HG03469 (cell line): Measurements from ENCODE around the gene PHYH.
"Not testable (repeated sequence)": the region's sequence is repeated elsewhere in the genome, so short reads cannot be mapped to it uniquely, and the experiment has no call there.

Source experiments
- ATAC-seq: cut with Tn5 transposase; IDR thresholded peaks from one replicate; pipeline ENCODE4 v1.9.1; 2021; ENCODE audit warnings: mild to moderate bottlenecking, moderate library complexity, moderate number of reproducible peaks; ENCODE audit not compliant: unreplicated experiment

Gene PHYH

DNA sequence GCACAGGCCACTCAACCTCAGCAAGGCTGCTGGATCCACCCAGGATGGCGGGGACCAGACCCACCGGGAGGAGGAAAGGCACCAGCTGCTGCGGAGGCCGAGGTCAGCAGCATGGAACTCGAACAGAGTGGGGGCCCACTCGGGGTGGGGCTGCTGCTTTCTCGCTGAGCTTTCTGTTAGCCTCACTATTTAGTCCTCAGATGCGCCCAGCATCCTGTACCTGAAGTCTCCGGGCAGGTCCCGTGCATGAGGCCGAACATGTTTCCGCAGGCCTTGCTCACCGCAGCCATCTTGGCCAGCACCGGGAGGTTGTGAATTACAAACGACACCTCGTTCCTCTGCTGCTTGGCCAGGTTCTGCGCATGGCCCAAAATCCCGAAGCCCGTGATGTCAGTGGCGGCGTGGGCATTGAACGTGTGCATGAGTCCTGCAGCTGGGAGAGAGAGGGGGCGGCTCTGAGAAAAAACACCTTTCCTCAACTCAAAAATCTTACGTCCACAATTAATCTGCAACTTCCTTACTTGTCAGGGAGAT lies 22.8 kb upstream of the PHYH start:
- ATAC-seq = no peak

DNA sequence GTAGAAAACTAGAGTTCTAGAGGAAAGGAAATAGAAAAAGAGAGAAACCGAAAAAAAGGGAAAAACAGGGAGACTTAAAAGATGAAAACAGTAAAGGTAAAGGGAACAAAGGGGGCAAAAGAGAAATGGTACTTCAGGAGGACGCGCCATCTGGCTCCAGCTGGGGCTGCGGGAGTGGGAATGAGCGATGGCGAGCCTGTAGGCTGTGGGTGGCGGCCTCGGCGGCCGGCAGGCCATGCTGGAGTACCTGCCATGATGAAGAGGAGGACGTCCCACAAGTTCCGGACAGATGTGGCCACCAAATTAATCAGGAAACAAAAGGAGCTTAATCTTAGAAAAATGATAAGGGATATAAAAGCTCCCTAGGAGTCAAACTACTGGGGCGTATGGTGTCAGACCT lies 21.7 kb upstream of the PHYH start:
- no peak for ATAC-seq

DNA sequence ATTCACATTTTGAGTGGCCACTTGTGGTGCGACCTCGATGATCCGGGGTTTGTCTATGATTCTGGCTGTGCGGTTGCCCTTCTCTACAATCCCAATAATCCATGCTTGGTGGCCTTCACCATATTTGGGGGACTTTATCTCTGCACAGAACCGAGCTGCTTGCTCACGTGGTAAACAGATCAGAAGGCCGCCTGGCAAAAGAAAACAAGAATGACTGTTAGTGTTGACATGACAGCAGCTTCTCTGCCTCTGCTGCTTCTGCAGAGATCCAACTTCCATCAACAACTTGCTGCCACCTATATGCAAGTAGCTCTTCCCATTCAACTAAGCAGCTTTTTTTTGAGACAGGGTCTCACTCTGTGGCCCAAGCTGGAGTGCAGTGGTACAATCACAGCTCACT lies 19.3 kb upstream of the PHYH start:
- ATAC-seq = no peak

DNA sequence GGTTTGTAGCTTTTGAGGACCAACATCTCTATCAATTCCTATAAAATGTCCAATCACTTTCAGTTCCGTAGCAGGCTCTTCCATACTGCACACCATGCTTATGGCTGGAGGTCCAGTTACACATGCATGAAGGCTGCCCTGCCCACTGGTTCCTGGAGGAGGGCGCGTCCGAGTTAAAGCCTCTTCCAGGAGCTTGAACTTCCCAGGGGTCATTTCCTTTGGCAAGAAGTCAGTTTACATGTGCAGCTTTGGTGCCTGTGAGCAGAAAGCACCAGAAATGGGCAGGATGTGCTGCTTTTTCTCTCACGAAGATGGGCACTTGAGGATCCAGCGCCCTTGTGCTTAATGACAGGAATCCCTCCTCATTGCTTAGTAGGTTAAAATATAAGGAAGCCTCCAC lies 17.6 kb upstream of the PHYH start:
- ATAC-seq = no peak

DNA sequence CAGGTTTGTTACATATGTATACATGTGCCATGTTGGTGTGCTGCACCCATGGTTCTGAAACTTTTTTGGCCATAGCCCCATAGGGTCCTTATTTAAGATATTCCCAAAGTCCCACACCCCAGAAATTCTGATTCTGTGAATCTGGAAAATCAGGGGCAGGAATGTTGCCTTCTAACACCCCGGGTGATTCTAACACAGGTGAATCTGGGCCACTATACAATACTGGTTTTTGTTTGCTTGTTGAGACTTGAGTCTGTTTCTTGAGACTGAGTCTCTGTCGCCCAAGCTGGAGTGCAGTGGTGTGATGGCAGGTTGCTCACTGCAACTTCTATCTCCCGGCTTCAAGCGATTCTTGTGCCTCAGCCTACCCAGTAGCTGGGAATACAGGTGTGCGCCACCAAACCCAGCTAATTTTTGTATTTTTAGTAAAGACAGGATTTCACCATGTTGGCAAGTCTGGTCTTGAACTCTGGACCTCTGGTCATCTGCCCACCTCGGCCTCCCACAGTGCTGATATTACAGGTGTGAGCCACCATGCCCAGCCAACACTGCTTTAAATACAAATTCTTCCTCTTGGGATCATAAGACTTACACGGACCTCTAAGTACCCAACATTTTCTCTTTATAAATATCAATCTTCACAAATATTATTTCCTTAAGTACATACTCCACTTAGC lies 16.9 kb upstream of the PHYH start:
- no peak for ATAC-seq

DNA sequence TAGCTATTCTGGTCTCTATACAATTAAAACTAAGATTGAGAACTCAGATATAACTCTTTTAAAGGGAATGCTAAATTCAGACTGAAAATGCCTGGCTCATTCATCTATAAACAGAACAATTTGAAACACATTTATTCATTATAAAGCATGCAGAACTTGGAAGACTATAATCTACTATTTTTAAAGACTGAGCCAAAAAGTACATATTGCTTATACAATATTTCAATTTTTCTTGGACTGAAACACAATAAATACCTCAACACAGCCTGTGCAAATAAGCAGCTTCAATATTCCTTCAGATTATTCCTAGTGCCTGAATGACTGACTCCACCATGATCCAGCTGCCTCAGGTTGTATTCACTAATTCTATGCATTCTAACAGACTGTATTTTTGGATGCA lies 15.5 kb upstream of the PHYH start:
- ATAC-seq = no peak

DNA sequence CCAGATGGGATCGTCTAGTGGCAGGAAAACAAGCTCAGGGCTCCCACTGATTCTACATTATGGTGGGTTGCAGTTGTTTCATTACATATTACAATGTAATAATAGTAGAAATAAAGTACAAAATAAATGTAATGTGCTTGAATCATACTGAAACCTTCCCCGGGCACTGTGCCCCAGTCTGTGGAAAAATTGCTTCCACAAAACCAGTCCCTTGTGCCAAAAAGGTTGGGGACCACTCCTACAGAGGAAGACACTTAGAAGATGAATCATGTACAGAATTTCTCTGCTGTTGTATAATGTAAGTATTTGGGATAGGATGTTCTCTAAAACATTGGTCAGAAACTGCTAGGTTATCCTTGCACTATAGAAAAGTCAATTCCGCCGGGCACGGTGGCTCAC lies 11.3 kb upstream of the PHYH start:
- no peak for ATAC-seq

DNA sequence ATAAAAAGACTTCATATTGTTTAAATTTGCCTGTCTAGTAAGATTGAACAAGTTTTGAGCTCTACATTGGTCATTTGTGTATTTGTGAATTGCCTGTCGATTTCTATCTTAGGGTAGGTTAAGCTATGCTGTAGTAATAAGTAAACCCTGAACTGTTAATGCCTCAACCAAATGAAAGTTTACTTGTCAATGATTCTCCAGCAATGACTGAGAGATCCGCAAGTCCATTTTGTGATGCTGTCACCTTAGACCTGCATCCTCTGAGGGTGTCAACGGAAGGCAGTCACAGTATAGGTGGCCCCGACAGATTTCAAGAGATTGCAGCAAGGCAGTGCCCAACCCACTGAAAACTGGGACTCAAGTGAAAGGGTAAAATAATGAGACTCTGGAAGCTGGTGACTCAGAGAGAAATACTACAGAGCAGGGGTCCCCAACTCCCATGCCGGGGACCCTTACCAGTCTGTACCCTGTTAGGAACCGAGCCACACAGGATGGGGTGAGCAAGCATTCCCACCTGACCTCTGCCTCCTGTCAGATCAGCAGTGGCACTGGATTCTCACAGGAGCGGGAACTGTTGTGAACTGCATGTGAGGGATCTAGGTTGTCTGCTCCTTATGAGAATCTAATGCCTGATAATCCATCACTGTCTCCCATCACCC lies 10.8 kb upstream of the PHYH start:
- ATAC-seq = no peak

DNA sequence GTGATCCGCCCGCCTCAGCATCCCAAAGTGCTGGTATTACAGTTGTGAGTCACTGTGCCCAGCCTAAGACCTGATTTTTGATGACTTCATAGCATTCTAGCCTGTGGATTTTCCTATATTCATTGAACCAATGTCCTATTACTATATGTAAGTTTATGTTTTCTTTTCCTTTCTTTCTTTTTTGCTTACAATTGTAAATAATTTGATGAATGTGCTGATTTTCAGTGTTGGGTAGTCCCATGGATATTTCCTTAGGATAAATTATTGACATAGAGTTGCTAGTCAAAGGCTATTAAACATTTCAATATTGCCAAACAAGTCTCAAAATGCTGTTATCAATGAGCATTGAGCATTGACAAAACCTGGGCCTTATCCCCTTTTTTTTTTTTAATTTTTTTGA lies 9.9 kb upstream of the PHYH start:
- no peak for ATAC-seq

DNA sequence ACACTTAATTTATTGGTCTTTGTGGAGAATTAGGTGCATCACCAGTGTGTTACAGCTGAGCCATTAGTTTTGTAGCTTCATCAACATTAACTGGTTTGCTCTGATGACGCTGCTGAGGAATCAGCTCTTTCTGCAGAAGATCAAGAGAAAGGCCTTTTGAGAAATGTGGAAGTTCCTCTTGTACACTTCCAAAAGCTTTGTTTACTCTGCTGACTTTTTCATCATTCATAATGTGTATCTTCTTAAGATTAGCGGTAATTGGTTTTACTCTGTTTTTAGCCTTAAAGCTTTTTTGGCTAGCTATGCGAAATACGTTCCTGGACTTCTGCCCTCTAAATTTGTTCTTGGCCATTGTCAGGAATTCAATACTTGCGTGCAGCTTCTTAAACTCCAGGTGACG lies 8.2 kb upstream of the PHYH start:
- ATAC-seq = no peak

DNA sequence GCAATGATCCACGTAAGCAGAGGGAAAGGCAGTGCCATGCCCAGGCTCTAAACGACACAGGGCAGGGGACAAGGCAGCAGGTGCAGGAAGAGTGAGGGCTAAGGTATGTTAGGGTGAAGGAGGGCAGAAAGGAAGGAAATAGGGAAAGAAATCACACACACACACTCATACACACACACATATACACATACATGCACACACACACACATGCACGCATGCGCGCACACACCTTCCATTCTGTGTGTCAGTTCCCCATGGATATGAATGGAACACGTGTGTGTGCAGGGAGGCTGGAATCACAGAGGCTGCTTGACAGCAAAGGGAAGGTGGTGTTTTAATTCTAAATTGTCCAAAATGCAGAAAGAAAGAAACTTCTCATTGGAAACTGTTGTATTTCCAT lies 6.2 kb upstream of the PHYH start:
- ATAC-seq = no peak

DNA sequence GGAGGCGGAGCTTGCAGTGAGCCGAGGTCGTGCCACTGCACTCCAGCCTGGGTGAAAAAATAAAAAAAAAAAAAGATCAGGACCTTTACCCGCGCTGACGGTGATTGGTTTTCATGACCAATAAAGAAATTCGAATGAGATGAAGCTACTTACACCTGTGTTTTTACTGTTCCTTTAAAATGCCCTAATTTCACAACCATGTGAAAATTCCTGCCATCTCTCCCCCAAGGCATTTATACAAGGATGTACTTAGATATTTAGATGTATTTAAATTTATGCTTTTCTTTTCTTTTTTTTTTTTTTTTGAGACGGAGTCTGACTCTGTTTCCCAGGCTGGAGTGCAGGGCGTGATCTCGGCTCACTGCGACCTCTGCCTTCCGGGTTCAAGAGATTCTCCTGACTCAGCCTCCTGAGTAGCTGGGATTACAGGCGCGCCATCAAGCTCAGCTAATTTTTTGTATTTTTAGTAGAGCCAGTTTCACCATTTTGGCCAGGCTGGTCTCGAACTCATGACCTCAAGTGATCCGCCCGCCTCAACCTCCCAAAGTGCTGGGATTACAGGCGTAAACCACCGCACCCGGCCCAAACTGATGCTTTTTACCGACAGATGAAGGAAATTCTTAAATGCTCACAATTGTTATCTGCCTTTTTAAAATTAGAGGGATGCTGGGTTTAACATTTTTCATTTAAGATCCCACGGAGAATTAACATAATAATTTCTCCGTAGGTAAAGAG lies 3.1 kb upstream of the PHYH start:
- no peak for ATAC-seq

DNA sequence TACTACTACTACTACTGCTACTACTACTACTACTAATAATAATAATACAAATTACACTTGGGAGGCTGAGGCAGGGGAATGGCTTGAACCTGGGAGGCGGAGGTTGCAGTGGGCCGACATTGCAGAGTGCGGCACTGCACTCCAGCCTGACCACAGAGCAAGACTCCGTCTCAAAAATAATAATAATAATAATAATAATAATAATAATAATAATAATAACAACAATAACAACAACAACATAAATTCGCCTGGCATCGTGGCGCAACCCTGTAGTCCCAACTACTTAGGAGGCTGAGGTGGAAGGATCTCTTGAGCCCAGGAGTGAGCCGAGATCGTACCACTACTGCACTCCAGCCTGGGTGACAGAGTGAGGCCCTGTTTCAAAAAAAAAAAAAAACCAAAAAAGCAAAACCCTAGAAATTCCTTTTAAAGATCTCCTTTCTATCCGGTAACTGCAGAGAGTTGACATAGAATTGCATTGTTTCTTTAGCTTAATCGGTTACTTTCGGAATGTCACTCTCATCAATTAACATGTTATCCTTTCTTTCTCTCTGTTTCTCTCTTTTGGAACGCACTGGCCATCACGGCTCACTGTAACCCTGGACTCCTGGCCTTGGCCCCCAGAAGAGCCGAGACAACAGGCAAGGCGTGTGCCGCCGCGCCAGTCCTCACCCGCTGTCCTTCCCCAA lies 972 bp downstream of the PHYH start:
- ATAC-seq = no peak

DNA sequence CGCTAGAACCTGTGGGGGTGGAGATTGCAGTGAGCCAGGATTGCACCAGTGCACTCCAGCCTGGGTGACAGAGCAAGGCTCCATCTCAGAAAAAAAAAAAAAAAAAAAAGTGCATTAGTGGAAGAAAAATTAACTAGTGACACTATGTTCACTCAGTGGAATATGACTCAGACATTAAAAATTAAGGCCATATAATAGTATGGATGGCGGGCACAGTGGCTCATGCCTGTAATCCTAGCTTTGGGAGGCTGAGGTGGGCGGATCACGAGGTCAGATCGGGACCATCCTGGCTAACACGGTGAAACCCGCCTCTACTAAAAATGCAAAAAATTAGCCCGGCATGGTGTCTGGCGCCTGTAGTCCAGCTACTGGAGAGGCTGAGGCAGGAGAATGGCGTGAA lies 3.4 kb downstream of the PHYH start:
- ATAC-seq = no peak

DNA sequence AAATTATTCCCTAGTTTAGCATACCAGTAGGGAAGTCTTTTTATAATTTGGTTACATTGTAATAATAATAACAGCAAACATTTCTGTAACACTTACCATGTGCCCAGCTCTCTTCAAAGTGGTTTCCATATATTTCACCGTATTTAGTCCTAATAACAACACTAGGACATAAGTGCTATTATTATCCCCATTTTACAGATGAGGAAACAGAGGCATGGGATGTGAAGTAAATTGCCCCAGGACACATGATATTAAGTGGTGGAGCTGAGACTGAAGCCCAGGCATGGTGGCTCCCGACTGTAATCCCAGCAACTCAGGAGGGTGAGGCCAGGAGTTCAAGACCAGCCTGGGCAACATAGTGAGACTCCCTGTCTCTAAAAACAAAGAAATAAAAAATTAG lies 5.1 kb downstream of the PHYH start:
- no peak for ATAC-seq

DNA sequence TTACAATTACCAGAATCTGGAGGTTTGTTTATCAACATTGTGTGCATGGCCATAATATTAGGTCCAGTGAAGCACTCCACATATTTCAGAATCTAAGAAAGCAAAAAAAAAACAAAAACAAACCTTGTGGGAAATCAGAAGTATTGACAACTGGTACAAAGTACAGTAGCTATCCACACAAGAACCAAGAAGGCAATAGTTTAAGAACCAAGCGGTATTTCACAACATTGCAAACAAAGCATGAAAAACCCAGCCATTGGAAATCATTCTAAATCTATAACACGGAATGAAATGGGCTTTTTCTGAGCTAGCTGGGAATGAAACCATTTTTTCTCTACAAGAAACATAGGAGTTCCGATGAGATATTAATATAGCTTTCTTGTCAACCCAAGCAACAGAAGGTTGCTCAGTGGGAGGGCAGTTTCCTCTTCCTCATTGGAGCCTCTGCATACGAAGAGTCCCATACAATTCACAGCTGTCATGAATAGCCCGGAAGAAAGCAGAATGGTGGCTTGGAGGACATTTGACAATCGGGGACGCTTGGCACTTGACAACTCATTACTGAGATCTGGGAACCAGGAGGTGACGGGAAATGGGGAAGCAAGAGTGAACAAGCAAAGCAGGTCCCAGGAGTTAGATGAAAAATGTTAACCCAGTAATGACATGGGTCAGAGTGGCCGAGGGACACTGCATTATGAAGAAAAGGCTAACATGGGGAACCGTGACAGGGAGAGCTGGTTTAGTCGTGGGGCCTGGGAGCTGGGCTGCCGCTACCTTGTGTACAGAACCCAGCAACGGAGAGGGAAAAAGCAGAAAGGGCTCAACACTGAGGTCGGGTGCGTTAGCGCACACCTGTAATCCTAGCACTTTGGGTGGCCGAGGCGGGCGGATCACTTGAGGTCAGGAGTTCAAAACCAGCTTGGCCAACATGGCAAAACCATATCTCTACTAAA lies 7.8 kb downstream of the PHYH start:
- ATAC-seq = no peak

DNA sequence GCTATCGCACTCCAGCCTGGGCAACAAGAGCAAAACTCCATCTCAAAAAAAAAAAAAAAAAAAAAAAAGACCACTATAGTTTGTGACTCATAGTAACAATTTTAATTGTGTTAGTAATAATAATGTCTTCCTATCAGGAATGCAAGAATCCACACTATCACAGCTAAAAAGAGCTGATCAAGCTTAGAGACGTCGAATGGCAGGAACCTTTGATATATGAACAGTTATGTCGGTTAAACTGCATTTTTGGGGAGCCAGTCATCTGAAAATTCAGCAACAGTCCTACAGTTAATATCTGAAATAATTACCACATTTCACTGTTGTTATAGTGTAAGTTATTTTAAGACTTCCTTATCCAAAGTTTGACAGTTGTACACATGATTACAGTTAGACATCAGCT lies 8.8 kb downstream of the PHYH start:
- no peak for ATAC-seq

DNA sequence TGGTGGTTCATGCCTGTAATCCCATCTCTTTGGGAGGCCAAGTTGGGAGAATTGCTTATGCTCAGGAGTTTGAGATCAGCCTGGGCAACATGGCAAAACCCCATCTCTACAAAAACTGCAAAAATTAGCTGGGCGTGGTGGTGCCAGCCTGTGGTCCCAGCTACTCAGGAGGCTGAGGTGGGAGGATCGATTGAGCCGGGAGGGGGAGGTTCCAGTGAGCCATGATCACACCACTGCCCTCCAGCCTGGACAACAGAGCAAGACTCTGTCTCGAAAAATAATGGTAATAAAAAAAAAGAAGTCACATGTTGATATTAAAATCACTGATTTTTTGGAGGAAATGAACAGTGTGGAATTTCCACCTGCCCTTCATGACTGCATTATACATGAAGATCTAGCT lies 15.8 kb downstream of the PHYH start:
- no peak for ATAC-seq

DNA sequence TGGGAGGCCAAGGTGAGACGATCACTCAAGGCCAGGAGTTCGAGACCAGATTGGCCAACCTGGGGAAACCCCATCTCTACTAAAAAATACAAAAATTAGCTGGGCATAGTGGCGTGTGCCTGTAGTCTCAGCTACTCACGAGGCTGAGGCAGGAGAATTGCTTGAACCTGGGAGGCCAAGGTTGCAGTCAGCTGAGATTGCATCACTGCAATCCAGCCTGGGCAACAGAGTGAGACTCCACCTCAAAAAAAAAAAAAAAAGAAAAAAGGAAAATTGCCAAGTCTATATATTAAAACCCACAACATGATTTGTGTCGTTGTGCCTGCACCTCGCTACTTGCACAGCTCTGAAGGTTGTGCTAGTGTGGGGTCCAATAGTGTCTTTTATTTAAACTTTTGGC lies 17.5 kb downstream of the PHYH start:
- not testable (repeated sequence) for ATAC-seq

DNA sequence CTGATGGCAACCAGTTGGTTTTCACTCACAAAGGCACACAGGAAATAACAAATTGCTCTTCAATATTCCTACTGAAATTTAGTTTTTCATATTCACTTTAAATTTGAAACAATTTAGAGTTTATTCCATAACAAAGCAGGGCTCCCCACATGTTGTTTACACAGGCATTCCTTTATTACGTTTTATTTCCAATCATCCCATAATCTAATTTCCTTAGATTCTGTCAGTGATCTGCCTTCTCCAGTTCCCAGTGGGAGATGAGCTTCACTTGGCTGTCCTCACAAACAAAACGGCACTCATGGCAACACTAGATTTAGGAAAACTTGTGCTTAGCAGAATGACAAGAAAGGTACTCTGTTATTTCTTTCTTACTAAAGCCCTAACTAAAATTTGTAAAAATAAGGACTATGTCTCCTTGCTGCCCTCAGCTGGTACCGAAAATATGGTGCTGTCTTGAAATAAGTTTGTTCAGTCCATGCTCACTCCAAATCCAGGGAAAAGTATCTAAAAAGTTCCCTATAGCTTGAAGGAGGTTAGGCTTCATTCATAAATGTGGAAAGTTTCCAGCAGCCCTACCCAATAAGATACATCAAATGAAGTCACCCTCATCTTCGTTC lies 23.0 kb downstream of the PHYH start:
- no peak for ATAC-seq
